Esophagus squamous epithelium (tissue), 4 donors: Measurements from ENCODE around the gene SEPTIN5.

Experiments used
- POLR2A ChIP-seq, 4 donors: fragments of 450-650 bp; IDR thresholded peaks; one replicate each; pipeline ENCODE4 v1.6.1; 2017; ENCODE audit warnings: antibody characterized with exemption in 4 of 4, mild to moderate bottlenecking in 4 of 4, moderate library complexity in 3 of 4
- TF ChIP-seq, protein P1 (sequence below), 6 experiments: fragments of 450-650 bp in 4 of 6; fragments of 200-600 bp in 2 of 6; sonication (generic) in 2 of 6; IDR thresholded peaks; one replicate each; pipeline ENCODE4 v1.5.1; 2016 to 2019; ENCODE audit warnings: antibody characterized with exemption in 6 of 6, mild to moderate bottlenecking in 4 of 6, moderate library complexity in 4 of 6

DNA sequence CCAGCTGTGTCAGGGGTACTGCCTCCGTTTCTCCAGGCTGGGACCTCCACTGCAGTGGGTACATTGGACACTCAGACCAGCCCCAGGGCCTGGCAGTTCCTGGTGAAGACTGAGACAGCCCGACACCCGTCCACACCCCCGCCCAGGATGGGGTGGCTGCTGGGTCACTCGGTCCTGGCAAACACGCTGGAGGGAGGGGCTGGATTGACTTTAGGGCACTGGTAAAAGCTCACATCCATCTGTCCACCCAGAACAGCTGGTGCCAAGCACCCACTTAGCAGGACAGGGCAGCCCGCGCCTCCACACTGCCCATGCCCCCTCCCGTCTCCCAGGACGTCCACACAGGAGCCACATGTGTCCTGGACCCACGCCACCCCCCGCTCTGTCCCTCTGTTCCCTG is 35.6 kb downstream of the SEPTIN5 start:
- TF ChIP-seq, protein P1, sequence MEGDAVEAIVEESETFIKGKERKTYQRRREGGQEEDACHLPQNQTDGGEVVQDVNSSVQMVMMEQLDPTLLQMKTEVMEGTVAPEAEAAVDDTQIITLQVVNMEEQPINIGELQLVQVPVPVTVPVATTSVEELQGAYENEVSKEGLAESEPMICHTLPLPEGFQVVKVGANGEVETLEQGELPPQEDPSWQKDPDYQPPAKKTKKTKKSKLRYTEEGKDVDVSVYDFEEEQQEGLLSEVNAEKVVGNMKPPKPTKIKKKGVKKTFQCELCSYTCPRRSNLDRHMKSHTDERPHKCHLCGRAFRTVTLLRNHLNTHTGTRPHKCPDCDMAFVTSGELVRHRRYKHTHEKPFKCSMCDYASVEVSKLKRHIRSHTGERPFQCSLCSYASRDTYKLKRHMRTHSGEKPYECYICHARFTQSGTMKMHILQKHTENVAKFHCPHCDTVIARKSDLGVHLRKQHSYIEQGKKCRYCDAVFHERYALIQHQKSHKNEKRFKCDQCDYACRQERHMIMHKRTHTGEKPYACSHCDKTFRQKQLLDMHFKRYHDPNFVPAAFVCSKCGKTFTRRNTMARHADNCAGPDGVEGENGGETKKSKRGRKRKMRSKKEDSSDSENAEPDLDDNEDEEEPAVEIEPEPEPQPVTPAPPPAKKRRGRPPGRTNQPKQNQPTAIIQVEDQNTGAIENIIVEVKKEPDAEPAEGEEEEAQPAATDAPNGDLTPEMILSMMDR (IDR thresholded peaks at IDR 0.05) = no peak
- no peak for TF ChIP-seq POLR2A (IDR thresholded peaks at IDR 0.05)
